ENCODE measurements around the gene IGF2BP2.

The IGF2BP2 gene

GRCh38 chr3:185851959-185852358, 27.1 kb upstream of the IGF2BP2 start:
- DNase-seq (ENCODE audit: extremely low read depth, low read depth), result no peak
- no peak for TF ChIP-seq CTCF (IDR thresholded peaks at IDR 0.05; ENCODE audit: low read depth, low read length)

GRCh38 chr3:185851046-185851445, 26.2 kb upstream of the IGF2BP2 start:
- TF ChIP-seq CTCF (IDR thresholded peaks at IDR 0.05; ENCODE audit: low read depth, low read length), result no peak
- no peak for DNase-seq (ENCODE audit: extremely low read depth, low read depth)

- no peak for DNase-seq (ENCODE audit: extremely low read depth, low read depth)
- no peak for TF ChIP-seq CTCF (IDR thresholded peaks at IDR 0.05; ENCODE audit: low read depth, low read length)
These were observed 22.7 kb upstream of the IGF2BP2 start for GRCh38 chr3:185847506-185847905.

- no peak for DNase-seq (ENCODE audit: extremely low read depth, low read depth)
- no peak for TF ChIP-seq CTCF (IDR thresholded peaks at IDR 0.05; ENCODE audit: low read depth, low read length)
These were observed 21.2 kb upstream of the IGF2BP2 start for GRCh38 chr3:185846037-185846436.

- no peak for TF ChIP-seq CTCF (IDR thresholded peaks at IDR 0.05; ENCODE audit: low read depth, low read length)
- no peak for DNase-seq (ENCODE audit: extremely low read depth, low read depth)
These were observed 19.2 kb upstream of the IGF2BP2 start for GRCh38 chr3:185844051-185844450.

GRCh38 chr3:185843635-185844034, 18.8 kb upstream of the IGF2BP2 start:
- DNase-seq (ENCODE audit: extremely low read depth, low read depth), result no peak
- no peak for TF ChIP-seq CTCF (IDR thresholded peaks at IDR 0.05; ENCODE audit: low read depth, low read length)

GRCh38 chr3:185843126-185843525, 18.3 kb upstream of the IGF2BP2 start:
- no peak for TF ChIP-seq CTCF (IDR thresholded peaks at IDR 0.05; ENCODE audit: low read depth, low read length)
- no peak for DNase-seq (ENCODE audit: extremely low read depth, low read depth)

All from AG09319 (cell line).